ENCODE results near the gene SMIM11. TPM values are rescaled to one million over a fixed set of nuclear protein-coding genes. Genes with fewer than 3 reads are reported as not detected.

SMIM11 gene
- total RNA-seq, 1 experiment from 2014 or later, result 2.3 TPM

- WGBS (ENCODE audit: extremely low coverage, insufficient read length, low lambda C conversion rate), result no CpG with 5 or more reads among the region's 14 CpGs
Observed at GRCh38 chr21:34343838-34344381, 31.4 kb upstream of the SMIM11 start.

More at GRCh38 chr21:34343838-34344381, 31.4 kb upstream of the SMIM11 start:
- DNase-seq, result no peak
- Mint-ChIP-seq H3K4me3 (no peak overlapping the region), H3K27me3 (ENCODE audit: low read depth) (peaks cover 3% of the 10 kb centered on the region), H3K27ac (no peak overlapping the region), H3K4me1 (peaks cover 2 to 5% of the 10 kb centered on the region in 2 experiments; a peak in 2 of 4 replicates), H3K9me3 (no peaks in the 10 kb centered on the region; a peak in 1 of 5 replicates), H3K36me3 (ENCODE audit: insufficient read depth in 1 of 3, low read depth in 3 of 3) (no peaks in the 10 kb centered on the region)
- Histone ChIP-seq H3K79me1 (ENCODE audit: insufficient read depth, low read depth, low read length, poor library complexity, severe bottlenecking) (no peaks in the 10 kb centered on the region), H2AFZ (ENCODE audit: low read length) (no peak overlapping the region), H3K9ac (ENCODE audit: extremely low read depth, insufficient read length, low read length) (no peak overlapping the region), H2BK12ac (ENCODE audit: insufficient read length, low read depth, low read length) (no peak overlapping the region), H3K18ac (ENCODE audit: insufficient read length, low read depth, low read length) (no peak overlapping the region), H3K23me2 (ENCODE audit: insufficient read length, low read depth, low read length, poor library complexity, severe bottlenecking) (no peaks in the 10 kb centered on the region), H3K27ac (ENCODE audit: insufficient read length, low read depth, low read length) (no peak overlapping the region), H2BK120ac (ENCODE audit: low read depth, low read length, poor library complexity, severe bottlenecking) (no peak overlapping the region), H3K79me2 (ENCODE audit: insufficient read depth, low read length) (no peaks in the 10 kb centered on the region), H3K4me2 (ENCODE audit: insufficient read depth, insufficient read length, low read length) (no peak overlapping the region), H3T11ph (ENCODE audit: low read length) (no peak overlapping the region), H4K20me1 (ENCODE audit: control insufficient read depth, insufficient read depth, insufficient read length) (no peaks in the 10 kb centered on the region), H3K9me3 (ENCODE audit: control insufficient read depth, low read depth, low read length) (no peaks in the 10 kb centered on the region), H2BK20ac (ENCODE audit: low read depth, low read length, poor library complexity, severe bottlenecking) (no peak overlapping the region), H4K5ac (ENCODE audit: insufficient read length, low read depth, low read length) (no peak overlapping the region), H3K4me1 (ENCODE audit: insufficient read depth, low read length) (no peaks in the 10 kb centered on the region), H3K4ac (ENCODE audit: low read depth, low read length) (no peak overlapping the region), H2BK5ac (ENCODE audit: insufficient read length, low read length) (no peak overlapping the region), H2BK15ac (ENCODE audit: low read depth, low read length) (no peak overlapping the region), H2AK5ac (ENCODE audit: insufficient read length, low read length) (no peak overlapping the region), H3K27me3 (ENCODE audit: insufficient read depth, low read length) (no peaks in the 10 kb centered on the region), H3K23ac (ENCODE audit: insufficient read length, low read depth, low read length) (no peak overlapping the region), H4K91ac (ENCODE audit: insufficient read length, low read depth, low read length) (no peak overlapping the region), H4K8ac (replicated peaks; ENCODE audit: insufficient read length, low read depth, low read length) (no peak overlapping the region), H3K14ac (ENCODE audit: insufficient read depth, low read length) (no peak overlapping the region), H3K56ac (ENCODE audit: insufficient read length, low read depth, low read length) (no peak overlapping the region)
- no peak for TF ChIP-seq CTCF (conservative IDR thresholded peaks at IDR 0.05)

All from H9 (cell line).